Measurements from ENCODE around the gene BAG3.

Gene BAG3

GRCh38 chr10:119725517-119725827 lies 74.3 kb downstream of the BAG3 start (continued):
- no peak for TF ChIP-seq ZNF704 (tag by site-specific recombination; IDR thresholded peaks at IDR 0.05)
- TF ChIP-seq ZBTB49 (tag by site-specific recombination; IDR thresholded peaks at IDR 0.05; ENCODE audit: low read depth) = no peak
- no peak for TF ChIP-seq ZNF580 (tag by site-specific recombination; IDR thresholded peaks at IDR 0.05)
- TF ChIP-seq ZNF121 (tag by site-specific recombination; IDR thresholded peaks at IDR 0.05) = no peak
- TF ChIP-seq ZNF548 (tag by site-specific recombination; IDR thresholded peaks at IDR 0.05) = no peak
- no peak for TF ChIP-seq ZNF558 (tag by site-specific recombination; IDR thresholded peaks at IDR 0.05)
- TF ChIP-seq ZNF184 (tag by site-specific recombination; IDR thresholded peaks at IDR 0.05) = no peak
- no peak for TF ChIP-seq ZNF623 (tag by site-specific recombination; IDR thresholded peaks at IDR 0.05)

GRCh38 chr10:119725828-119726675 lies 74.9 kb downstream of the BAG3 start, which contains the start of gene INPP5F:
INPP5F (plus strand) TSS chr10:119726050; CDS start chr10:119726263, 213 bp downstream.
- ChIA-PET POLR2A (interaction anchor here (0.6 to 2.2 kb wide), 30 partner anchors 9 to 550 kb away, joined by 3 to 20 read pairs (median 4); partner anchors contain the start of genes BAG3, GRK5, MCMBP and RGS10), CTCF (interaction anchor here (0.6 to 2.7 kb wide), 7 partner anchors 10 to 527 kb away, joined by 3 to 10 read pairs (median 4); no protein-coding TSS in a partner anchor)
- H3K4me3 ChIP-seq (ENCODE audit: low read depth, low read length) = peak within 1 kb of the TSS; percentile 67
- no peaks in the 10 kb centered on the region; a peak in 1 of 3 replicates for H3K36me3 ChIP-seq (ENCODE audit: control insufficient read depth in 2 of 2, insufficient read depth in 1 of 2, low read length in 2 of 2)
- H3K9me3 ChIP-seq (ENCODE audit: control insufficient read depth, insufficient read depth, low read depth, low read length) = no peaks in the 10 kb centered on the region
- peaks cover 16% of the 10 kb centered on the region for H3K4me1 ChIP-seq (ENCODE audit: control insufficient read depth, insufficient read depth, low read length)
- peak within 1 kb of the TSS; percentile 85 for H3K27ac ChIP-seq (ENCODE audit: extremely low read depth, low read depth, low read length)
- no peak for TF ChIP-seq ZNF768 (tag by site-specific recombination; IDR thresholded peaks at IDR 0.05)
- no peak for TF ChIP-seq BCL6B (tag by site-specific recombination; IDR thresholded peaks at IDR 0.05)
- TF ChIP-seq ZXDB (tag by site-specific recombination; IDR thresholded peaks at IDR 0.05) = no peak
- TF ChIP-seq ZBTB21 (tag by site-specific recombination; IDR thresholded peaks at IDR 0.05) = no peak
- TF ChIP-seq ZNF10 (tag by site-specific recombination; IDR thresholded peaks at IDR 0.05) = no peak
- TF ChIP-seq ZNF513 (tag by site-specific recombination; IDR thresholded peaks at IDR 0.05) = no peak
- TF ChIP-seq ZBTB44 (tag by site-specific recombination; IDR thresholded peaks at IDR 0.05) = peak; percentile 64
- TF ChIP-seq ZBTB10 (tag by site-specific recombination; IDR thresholded peaks at IDR 0.05) = no peak
- TF ChIP-seq ZNF747 (tag by site-specific recombination; IDR thresholded peaks at IDR 0.05) = no peak
- no peak for TF ChIP-seq ZNF362 (tag by site-specific recombination; IDR thresholded peaks at IDR 0.05)
- TF ChIP-seq ZNF211 (tag by site-specific recombination; IDR thresholded peaks at IDR 0.05; ENCODE audit: low read depth) = no peak
- no peak for TF ChIP-seq ZNF639 (tag by site-specific recombination; IDR thresholded peaks at IDR 0.05)
- TF ChIP-seq ZFP37 (tag by site-specific recombination; IDR thresholded peaks at IDR 0.05) = no peak
- no peak for TF ChIP-seq ZNF621 (tag by site-specific recombination; IDR thresholded peaks at IDR 0.05)

Data from HEK293 (cell line).